ENCODE results near the gene FAM107B. TPM values are rescaled to one million over a fixed set of nuclear protein-coding genes. Genes with fewer than 3 reads are reported as not detected.

The FAM107B gene
- total RNA-seq, 1 donor from 2014 or later: 156 TPM

- H3K27me3 Mint-ChIP-seq (ENCODE audit: insufficient read depth): no peaks in the 10 kb centered on the region
- intact Hi-C loops (cut with micrococcal nuclease): no loop called here
- H3K4me1 Mint-ChIP-seq (ENCODE audit: low read depth): peaks cover 80% of the 10 kb centered on the region
- no peak for DNase-seq (ENCODE audit: low spot score)
- peaks cover 28% of the 10 kb centered on the region for H3K36me3 Mint-ChIP-seq (ENCODE audit: low read depth)
- H3K9me3 Mint-ChIP-seq: no peaks in the 10 kb centered on the region
- peak overlapping the region; percentile 73 for H3K27ac Mint-ChIP-seq
- no peak overlapping the region for H3K4me3 Mint-ChIP-seq
Measured at GRCh38 chr10:14573666-14574261, 200.9 kb downstream of the FAM107B start.

- Mint-ChIP-seq H3K9me3 (no peaks in the 10 kb centered on the region), H3K27ac (peak overlapping the region; percentile 64), H3K27me3 (ENCODE audit: insufficient read depth) (no peaks in the 10 kb centered on the region), H3K4me3 (no peak overlapping the region), H3K4me1 (ENCODE audit: low read depth) (peaks cover 81% of the 10 kb centered on the region), H3K36me3 (ENCODE audit: low read depth) (peaks cover 27% of the 10 kb centered on the region)
- DNase-seq (ENCODE audit: low spot score): no peak
- intact Hi-C loops (cut with micrococcal nuclease): loop anchor here (1.0 kb wide), 3 partner anchors 10 to 14 kb away; no protein-coding TSS in a partner anchor
Measured at GRCh38 chr10:14572811-14573210, 201.9 kb downstream of the FAM107B start.

GRCh38 chr10:14571866-14572507, 202.7 kb downstream of the FAM107B start:
- Mint-ChIP-seq H3K27me3 (ENCODE audit: insufficient read depth) (no peaks in the 10 kb centered on the region), H3K4me3 (peak overlapping the region; percentile 82), H3K27ac (peak overlapping the region; percentile 97), H3K36me3 (ENCODE audit: low read depth) (peaks cover 33% of the 10 kb centered on the region), H3K4me1 (ENCODE audit: low read depth) (peaks cover 86% of the 10 kb centered on the region), H3K9me3 (no peaks in the 10 kb centered on the region)
- intact Hi-C loops (cut with micrococcal nuclease): loop anchor here (1.0 kb wide), 3 partner anchors 10 to 15 kb away; no protein-coding TSS in a partner anchor
- DNase-seq (ENCODE audit: low spot score): peak; percentile 55

GRCh38 chr10:14570800-14571199, 203.9 kb downstream of the FAM107B start:
- intact Hi-C loops (cut with micrococcal nuclease): no loop called here
- Mint-ChIP-seq H3K36me3 (ENCODE audit: low read depth) (peaks cover 42% of the 10 kb centered on the region), H3K4me1 (ENCODE audit: low read depth) (peaks cover 94% of the 10 kb centered on the region), H3K27ac (peak overlapping the region; percentile 97), H3K4me3 (peak overlapping the region; percentile 82), H3K27me3 (ENCODE audit: insufficient read depth) (no peaks in the 10 kb centered on the region), H3K9me3 (peaks cover 7% of the 10 kb centered on the region)
- DNase-seq (ENCODE audit: low spot score): no peak

GRCh38 chr10:14569274-14570060, 205.2 kb downstream of the FAM107B start:
- intact Hi-C loops (cut with micrococcal nuclease): no loop called here
- Mint-ChIP-seq H3K4me1 (ENCODE audit: low read depth) (peaks cover 96% of the 10 kb centered on the region), H3K36me3 (ENCODE audit: low read depth) (peaks cover 43% of the 10 kb centered on the region), H3K27me3 (ENCODE audit: insufficient read depth) (no peaks in the 10 kb centered on the region), H3K27ac (peak overlapping the region; percentile 97), H3K9me3 (peaks cover 12% of the 10 kb centered on the region), H3K4me3 (peak overlapping the region; percentile 82)
- DNase-seq (ENCODE audit: low spot score): peak; percentile 44

GRCh38 chr10:14567421-14567820, 207.3 kb downstream of the FAM107B start:
- peak overlapping the region; percentile 69 for H3K27ac Mint-ChIP-seq
- DNase-seq (ENCODE audit: low spot score): no peak
- intact Hi-C loops (cut with micrococcal nuclease): no loop called here
- H3K27me3 Mint-ChIP-seq (ENCODE audit: insufficient read depth): no peaks in the 10 kb centered on the region
- H3K4me3 Mint-ChIP-seq: peak overlapping the region; percentile 1
- H3K36me3 Mint-ChIP-seq (ENCODE audit: low read depth): peaks cover 47% of the 10 kb centered on the region
- peaks cover 12% of the 10 kb centered on the region for H3K9me3 Mint-ChIP-seq
- peaks cover 99% of the 10 kb centered on the region for H3K4me1 Mint-ChIP-seq (ENCODE audit: low read depth)

- intact Hi-C loops (cut with micrococcal nuclease): no loop called here
- peaks cover 50% of the 10 kb centered on the region for H3K36me3 Mint-ChIP-seq (ENCODE audit: low read depth)
Measured at GRCh38 chr10:14566498-14566897, 208.2 kb downstream of the FAM107B start.

GRCh38 chr10:14565199-14565598, 209.5 kb downstream of the FAM107B start:
- intact Hi-C loops (cut with micrococcal nuclease): no loop called here
- Mint-ChIP-seq H3K4me3 (peak overlapping the region; percentile 76), H3K4me1 (ENCODE audit: low read depth) (peaks cover 99% of the 10 kb centered on the region), H3K36me3 (ENCODE audit: low read depth) (peaks cover 57% of the 10 kb centered on the region), H3K27ac (peak overlapping the region; percentile 87), H3K9me3 (peaks cover 12% of the 10 kb centered on the region), H3K27me3 (ENCODE audit: insufficient read depth) (no peaks in the 10 kb centered on the region)
- DNase-seq (ENCODE audit: low spot score): no peak

More at GRCh38 chr10:14566498-14566897, 208.2 kb downstream of the FAM107B start:
- DNase-seq (ENCODE audit: low spot score): no peak
- Mint-ChIP-seq H3K9me3 (peaks cover 12% of the 10 kb centered on the region), H3K27me3 (ENCODE audit: insufficient read depth) (no peaks in the 10 kb centered on the region), H3K27ac (peak overlapping the region; percentile 87), H3K4me1 (ENCODE audit: low read depth) (peaks cover 99% of the 10 kb centered on the region), H3K4me3 (peak overlapping the region; percentile 34)

- Mint-ChIP-seq H3K27me3 (ENCODE audit: insufficient read depth) (no peaks in the 10 kb centered on the region), H3K9me3 (peaks cover 12% of the 10 kb centered on the region), H3K4me3 (peak overlapping the region; percentile 76), H3K4me1 (ENCODE audit: low read depth) (peaks cover 96% of the 10 kb centered on the region), H3K36me3 (ENCODE audit: low read depth) (peaks cover 58% of the 10 kb centered on the region), H3K27ac (peak overlapping the region; percentile 96)
- DNase-seq (ENCODE audit: low spot score): no peak
- intact Hi-C loops (cut with micrococcal nuclease): loop anchor here (5.0 kb wide), 1 partner anchor 37 kb away; no protein-coding TSS in a partner anchor
Measured at GRCh38 chr10:14564268-14564744, 210.4 kb downstream of the FAM107B start.

- H3K9me3 Mint-ChIP-seq: peaks cover 12% of the 10 kb centered on the region
- intact Hi-C loops (cut with micrococcal nuclease): loop anchor here (1.0 to 5.0 kb wide), 3 partner anchors 19 to 42 kb away; no protein-coding TSS in a partner anchor
- H3K27me3 Mint-ChIP-seq (ENCODE audit: insufficient read depth): no peaks in the 10 kb centered on the region
- H3K4me1 Mint-ChIP-seq (ENCODE audit: low read depth): peaks cover 96% of the 10 kb centered on the region
- peak overlapping the region; percentile 76 for H3K4me3 Mint-ChIP-seq
- H3K27ac Mint-ChIP-seq: peak overlapping the region; percentile 96
- no peak for DNase-seq (ENCODE audit: low spot score)
- H3K36me3 Mint-ChIP-seq (ENCODE audit: low read depth): peaks cover 57% of the 10 kb centered on the region
Measured at GRCh38 chr10:14563359-14563940, 211.2 kb downstream of the FAM107B start.

GRCh38 chr10:14563076-14563336, 211.7 kb downstream of the FAM107B start:
- Mint-ChIP-seq H3K4me3 (peak overlapping the region; percentile 72), H3K27ac (peak overlapping the region; percentile 95), H3K36me3 (ENCODE audit: low read depth) (peaks cover 59% of the 10 kb centered on the region), H3K9me3 (peaks cover 12% of the 10 kb centered on the region), H3K4me1 (ENCODE audit: low read depth) (peaks cover 96% of the 10 kb centered on the region), H3K27me3 (ENCODE audit: insufficient read depth) (no peaks in the 10 kb centered on the region)
- intact Hi-C loops (cut with micrococcal nuclease): loop anchor here (1.0 to 5.0 kb wide), 3 partner anchors 18 to 42 kb away; no protein-coding TSS in a partner anchor
- no peak for DNase-seq (ENCODE audit: low spot score)

- peak overlapping the region; percentile 72 for H3K4me3 Mint-ChIP-seq
- no peaks in the 10 kb centered on the region for H3K27me3 Mint-ChIP-seq (ENCODE audit: insufficient read depth)
- peaks cover 58% of the 10 kb centered on the region for H3K36me3 Mint-ChIP-seq (ENCODE audit: low read depth)
- peaks cover 12% of the 10 kb centered on the region for H3K9me3 Mint-ChIP-seq
- peaks cover 97% of the 10 kb centered on the region for H3K4me1 Mint-ChIP-seq (ENCODE audit: low read depth)
- peak overlapping the region; percentile 95 for H3K27ac Mint-ChIP-seq
- DNase-seq (ENCODE audit: low spot score): no peak
- intact Hi-C loops (cut with micrococcal nuclease): loop anchor here (1.0 to 5.0 kb wide), 7 partner anchors 8 to 97 kb away; no protein-coding TSS in a partner anchor
Measured at GRCh38 chr10:14562218-14563075, 212.2 kb downstream of the FAM107B start.

Measured in activated T-helper 1 cell treated with anti-CD3 and anti-CD28 coated beads, Interleukin-12 subunit alpha, Interleukin-12 subunit beta, Interleukin-2, Interleukin-4 antibody, amounts not matched to agents 30 ng/mL and 10 ng/mL and 1 ng/mL, durations not matched to agents 14 hours and 24 hours and 36 hours (primary cell).